Dedifferentiated amniotic fluid mesenchymal stem cell (primary cell): ENCODE results near the gene ADPRS.
A peak's percentile ranks its signal among the peaks of the same experiment; 100 is the strongest.

ENCODE experiments used
- DNase-seq: peaks from one replicate; pipeline ENCODE4 v3.0.0-alpha.2; 2016; ENCODE audit errors: extremely low spot score

Gene ADPRS

DNA sequence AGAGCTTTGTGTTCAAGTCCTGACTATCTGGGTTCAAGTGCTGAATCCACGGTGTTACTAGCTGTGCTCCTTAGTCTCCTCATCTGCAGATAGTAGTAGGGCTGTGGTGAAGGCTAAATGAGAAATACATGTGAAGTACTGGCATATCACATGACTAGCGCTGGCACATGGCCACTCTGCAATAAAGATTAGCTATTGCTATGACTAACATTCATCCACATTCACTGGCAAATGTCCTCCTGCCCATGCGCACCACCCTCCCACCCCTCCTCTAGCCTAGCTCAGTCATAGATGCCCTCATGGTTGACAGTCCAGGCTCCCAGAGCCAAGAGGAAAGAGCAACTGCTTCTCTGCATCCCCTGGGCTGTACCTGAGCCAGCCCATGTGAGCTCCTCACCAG is 44.8 kb downstream of the ADPRS start:
- peak; percentile 92 for DNase-seq

- no peak for DNase-seq
Measured at GRCh38 chr1:36134031-36134430, 45.3 kb downstream of the ADPRS start.

GRCh38 chr1:36134505-36135329 is 46.0 kb downstream of the ADPRS start:
- peak; percentile 71 for DNase-seq

- no peak for DNase-seq
Measured at GRCh38 chr1:36135330-36135667, 46.6 kb downstream of the ADPRS start.

- DNase-seq, result no peak
Measured at GRCh38 chr1:36135796-36136195, 47.1 kb downstream of the ADPRS start.

DNA sequence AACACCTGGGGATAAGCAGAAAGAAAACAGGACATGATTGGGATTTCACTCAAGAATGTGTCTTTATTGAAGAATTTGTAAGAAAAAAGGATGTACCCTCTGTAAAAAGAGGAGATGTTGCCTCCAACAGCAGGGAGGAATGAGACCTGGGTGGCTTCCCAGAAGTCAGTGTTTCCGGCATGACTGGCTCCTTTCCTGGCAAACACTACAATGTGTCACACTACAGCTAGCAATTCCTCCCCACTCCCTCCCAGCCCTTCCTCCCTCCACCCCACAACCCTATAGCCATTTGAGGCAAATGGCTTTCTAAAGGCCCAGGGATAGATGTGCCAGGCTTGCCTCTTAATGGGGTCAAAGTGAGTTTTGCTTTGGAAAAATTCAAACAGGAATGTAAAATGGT is 47.8 kb downstream of the ADPRS start:
- peak; percentile 72 for DNase-seq

GRCh38 chr1:36137226-36137625 is 48.5 kb downstream of the ADPRS start:
- no peak for DNase-seq

- DNase-seq, result no peak
Measured at GRCh38 chr1:36137776-36138175, 49.1 kb downstream of the ADPRS start.

- DNase-seq, result no peak
Measured at GRCh38 chr1:36139521-36139920, 50.8 kb downstream of the ADPRS start.

DNA sequence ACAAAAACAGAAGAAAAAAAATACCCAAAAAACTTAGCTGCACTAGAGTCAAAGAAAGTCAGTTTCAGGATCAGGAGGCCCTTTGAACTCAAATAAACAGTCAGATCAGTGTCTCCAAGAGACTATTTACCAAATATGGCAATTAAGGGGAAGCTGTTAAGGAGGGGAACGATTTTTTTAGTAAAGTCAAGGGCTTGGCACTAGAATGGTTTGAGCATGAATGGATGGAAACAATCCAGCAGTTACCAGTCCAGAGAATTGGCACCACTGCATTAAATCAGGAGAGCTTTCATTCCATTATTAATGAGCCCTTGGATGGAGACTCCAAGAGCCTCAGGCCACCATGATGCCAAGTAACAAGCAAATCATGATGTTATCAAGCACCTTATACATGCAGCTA is 53.4 kb downstream of the ADPRS start:
- no peak for DNase-seq

DNA sequence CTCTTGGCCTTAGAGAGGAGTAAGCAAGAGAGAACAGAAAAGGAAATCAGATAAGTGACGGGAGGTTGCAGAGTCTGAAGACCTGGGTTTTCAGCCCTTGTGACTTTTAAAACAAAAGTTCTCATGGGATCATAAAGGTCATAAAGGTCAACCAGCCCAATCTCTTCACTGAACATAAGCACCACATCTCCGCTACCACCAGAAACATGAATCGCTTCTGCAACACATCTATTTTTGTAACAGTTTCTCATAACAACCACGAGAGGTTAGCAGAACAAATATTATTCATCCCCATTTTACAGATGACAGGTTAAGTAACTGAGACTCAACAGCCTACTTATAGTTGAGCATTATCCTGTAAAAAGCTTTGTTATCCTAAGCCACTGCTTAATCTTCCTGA is 54.7 kb downstream of the ADPRS start:
- no peak for DNase-seq
